ENCODE results near the gene RTN4R. TPM values are rescaled to one million over a fixed set of nuclear protein-coding genes. Genes with fewer than 3 reads are reported as not detected.
"Not testable (repeated sequence)": the region's sequence is repeated elsewhere in the genome, so short reads cannot be mapped to it uniquely, and the experiment has no call there.

The RTN4R gene
- total RNA-seq: 1.4 and 2.0 TPM in 2 replicates

DNA sequence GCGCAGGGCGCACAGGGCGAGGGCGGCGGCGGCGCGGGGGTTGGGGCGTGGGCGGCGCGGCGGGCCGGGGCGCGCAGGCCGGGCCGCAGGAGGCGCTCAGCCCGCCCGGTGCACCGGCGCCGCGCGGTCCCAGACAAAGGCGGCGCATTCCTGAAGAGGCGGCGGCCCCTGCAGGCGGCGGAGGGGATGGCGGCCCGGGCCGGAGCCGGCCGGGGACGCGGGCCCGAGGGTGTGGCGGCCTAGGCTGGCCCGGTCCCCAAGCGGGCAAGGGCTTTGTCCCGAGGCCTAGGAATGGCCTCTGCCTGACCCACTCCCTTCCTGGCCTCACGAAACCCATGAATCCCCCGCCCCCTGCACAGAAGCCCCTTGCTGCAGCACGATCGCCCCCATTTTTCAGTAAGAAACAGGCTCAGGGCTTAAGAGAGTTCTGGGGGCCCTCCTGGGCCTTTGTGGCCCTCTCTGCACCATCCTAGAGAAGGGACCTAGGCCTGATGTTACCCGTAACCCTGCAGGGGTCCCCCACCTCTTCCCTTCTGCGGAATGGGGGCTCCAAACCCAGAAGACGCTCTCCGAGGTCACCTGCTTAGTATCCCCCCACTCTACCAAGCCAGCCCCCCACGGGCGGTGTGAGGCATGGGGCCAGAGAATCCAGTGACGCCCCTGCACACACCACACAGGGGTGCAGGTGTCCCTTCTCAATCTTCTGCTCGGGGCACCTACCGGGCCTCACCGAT lies at the start of gene RTN4R:
RTN4R (minus strand) TSS at position 40 of the 734 bp plus-strand sequence. CDS start 226 bp downstream, outside the sequence.
- intact Hi-C loops (cut with micrococcal nuclease): loop anchor here (1.0 kb wide), 1 partner anchor 111 kb away; no protein-coding TSS in a partner anchor

DNA sequence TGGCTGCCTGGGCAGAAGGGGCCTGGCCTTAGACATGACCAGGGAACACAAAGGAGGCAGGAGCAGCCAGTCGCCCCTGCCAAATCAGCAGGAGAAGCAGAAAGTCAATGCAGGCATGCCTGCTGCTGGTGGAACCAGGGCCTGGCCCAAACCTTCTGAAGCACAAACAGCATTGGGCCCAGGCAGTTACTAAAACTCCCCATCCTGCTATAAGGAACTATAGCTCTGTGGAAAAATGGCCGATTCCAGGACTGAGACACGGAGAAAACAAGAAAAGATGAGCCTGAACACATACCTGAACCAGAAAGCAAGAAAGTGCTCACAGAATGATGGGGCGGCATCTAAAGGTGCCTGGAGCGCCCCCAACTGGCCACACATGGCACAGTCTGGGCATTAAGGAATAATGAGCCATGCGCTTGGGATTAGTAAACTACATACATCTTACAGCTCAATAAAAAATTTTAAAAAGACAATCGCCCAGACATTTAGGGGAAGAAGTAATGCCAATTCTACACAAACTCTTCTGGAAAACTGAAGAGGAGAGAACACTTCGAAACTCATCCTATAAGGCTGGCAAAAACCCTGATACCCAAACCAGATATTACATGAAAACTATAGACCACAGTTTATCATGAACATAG lies 49.4 kb upstream of the RTN4R start:
- intact Hi-C loops (cut with micrococcal nuclease): not testable (repeated sequence)

DNA sequence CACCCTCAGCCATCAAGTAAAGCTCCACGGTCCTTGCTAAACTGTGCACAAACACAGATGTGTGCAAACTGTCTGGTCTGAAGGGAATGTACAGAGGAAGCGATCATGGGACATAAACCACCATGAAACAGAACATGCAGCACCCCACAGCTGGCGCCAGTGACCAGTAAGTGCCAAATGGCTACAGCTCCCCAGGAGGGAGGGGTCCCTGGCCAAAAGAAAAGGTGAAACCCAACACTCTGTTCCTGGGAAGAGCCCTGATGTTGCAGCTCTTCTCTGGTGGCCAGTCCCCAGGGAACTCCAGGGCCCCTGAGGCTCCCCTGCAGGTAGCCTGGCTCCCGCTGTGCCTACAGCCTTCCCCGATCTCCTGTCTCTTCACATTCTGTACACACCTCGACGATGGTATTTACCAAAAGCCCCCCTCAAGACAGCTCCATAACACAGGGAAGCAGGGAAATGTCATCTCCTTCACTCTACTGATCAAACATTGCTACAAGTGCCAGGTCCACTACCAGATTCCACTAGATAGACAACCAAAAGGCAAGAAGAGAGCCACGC lies 48.8 kb upstream of the RTN4R start:
- intact Hi-C loops (cut with micrococcal nuclease): no loop called here

DNA sequence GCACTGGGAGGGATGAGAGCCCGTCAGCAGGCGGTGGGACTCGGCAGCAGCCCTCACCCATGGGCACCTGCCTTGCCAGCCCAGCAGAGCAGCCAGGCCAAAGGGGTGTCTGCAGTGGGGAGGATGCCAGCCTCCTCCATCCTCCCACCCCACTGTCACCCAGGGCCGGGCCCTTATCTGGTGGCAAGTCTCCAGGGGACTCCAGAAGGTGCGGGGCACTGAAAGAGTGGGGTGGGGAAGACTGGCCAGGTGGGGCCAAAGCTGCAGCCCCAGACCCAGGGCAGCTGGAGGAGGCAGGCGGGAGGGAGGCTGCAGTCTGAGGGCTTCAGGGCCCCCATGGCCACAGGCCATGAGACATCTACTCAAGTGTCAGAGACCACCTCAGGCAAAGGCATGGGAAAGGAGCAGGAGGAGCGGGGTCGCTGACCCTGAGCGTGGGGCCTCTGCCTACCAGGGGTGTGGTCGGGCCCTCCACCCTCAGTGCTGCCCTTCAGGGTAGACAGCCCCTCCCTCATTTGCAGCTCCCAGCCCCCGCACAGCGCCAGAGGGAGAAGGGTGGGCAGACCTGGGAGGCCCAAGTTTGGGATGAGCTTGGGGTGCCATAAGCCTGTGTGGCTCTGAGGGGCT lies 48.2 kb upstream of the RTN4R start:
- intact Hi-C loops (cut with micrococcal nuclease): no loop called here

DNA sequence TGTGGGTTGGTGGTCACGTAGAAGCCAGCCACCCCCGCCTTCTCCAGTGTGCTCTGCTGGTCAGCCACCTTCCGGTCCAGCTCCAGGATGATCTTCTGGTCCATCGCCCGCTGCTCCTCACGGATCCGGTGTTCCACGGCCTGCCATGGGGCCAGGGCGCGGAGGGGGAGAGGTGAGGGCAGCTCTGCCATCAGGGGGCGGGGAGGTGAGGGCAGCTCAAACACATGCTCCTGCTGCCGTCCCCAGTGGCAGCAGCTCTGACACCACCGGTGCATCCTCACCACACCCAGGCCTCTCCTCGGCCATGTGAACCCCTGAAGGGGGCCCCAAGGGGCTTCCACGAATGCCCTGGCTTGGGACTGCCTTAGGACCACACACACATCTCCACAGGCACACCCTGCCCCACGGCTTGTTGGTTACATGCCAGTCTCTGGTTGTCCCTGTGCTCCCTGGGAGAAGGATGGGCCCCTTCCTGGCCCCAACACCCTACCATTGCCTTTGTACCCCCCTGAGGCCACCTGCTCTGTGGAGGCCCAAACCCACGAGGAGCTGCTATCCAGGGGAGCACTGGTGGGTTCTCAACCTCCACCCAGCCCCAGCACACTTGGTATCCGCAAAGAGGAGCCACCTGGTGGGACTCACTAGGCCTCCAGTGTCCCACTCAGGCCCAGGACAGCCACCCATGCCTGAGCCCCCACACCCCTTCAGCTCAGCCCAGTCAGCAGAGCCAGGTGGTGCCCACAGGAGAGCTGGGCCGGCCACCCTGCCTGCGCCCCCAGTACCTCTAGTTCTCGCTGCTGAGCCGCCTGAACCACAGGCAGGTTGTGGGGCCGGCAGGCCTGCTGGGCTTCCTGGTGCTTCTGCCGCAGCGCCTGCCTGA lies 47.5 kb upstream of the RTN4R start:
- intact Hi-C loops (cut with micrococcal nuclease): no loop called here

DNA sequence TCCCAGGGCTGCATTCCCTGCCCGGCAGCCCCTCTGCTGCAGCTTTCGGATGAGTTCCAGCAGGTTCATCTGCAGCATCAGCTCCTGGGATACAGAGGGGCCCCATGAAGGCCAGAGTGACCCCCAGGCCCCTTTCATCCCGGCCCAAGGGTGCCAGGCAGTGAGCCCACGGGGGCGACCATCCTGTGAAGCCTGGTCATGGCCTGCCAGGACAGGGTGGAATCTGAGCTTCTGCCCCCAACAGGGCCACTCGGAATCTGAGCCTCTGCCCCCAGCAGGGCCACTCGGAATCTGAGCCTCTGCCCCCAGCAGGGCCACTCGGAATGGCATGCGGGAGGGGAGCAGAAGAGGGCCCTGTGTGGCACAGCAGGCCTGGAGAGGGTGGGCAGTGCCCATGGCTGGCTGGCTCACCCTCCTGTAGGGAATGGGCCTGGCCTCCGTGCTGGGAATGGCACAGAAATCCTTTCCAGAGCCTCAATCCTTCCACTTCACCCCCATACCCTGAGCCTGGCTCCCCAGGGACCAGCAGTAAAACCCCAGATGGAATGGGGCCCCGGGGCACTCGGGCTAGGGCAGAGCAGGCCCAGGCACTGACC lies 46.7 kb upstream of the RTN4R start:
- intact Hi-C loops (cut with micrococcal nuclease): not testable (repeated sequence)

DNA sequence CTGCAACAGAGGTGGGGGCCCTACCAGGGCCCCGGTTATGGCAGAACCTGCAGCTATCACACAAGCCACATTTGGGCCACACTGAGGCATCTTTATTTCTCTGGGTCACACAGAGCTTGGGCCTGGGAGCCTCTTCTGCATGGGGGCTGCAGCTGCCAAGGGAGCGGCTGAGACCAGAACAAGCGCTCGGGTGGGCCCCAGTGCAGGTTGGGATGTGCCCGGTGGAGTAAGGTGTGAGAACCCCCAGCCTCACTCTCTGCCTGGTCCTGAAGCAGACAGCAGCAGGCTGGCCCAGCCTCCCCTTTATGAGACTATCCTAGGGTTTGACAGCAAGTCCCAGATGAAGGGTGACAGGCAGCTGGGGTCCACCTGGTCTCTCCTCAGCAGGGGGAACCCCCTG lies 46.1 kb upstream of the RTN4R start:
- intact Hi-C loops (cut with micrococcal nuclease): not testable (repeated sequence)

DNA sequence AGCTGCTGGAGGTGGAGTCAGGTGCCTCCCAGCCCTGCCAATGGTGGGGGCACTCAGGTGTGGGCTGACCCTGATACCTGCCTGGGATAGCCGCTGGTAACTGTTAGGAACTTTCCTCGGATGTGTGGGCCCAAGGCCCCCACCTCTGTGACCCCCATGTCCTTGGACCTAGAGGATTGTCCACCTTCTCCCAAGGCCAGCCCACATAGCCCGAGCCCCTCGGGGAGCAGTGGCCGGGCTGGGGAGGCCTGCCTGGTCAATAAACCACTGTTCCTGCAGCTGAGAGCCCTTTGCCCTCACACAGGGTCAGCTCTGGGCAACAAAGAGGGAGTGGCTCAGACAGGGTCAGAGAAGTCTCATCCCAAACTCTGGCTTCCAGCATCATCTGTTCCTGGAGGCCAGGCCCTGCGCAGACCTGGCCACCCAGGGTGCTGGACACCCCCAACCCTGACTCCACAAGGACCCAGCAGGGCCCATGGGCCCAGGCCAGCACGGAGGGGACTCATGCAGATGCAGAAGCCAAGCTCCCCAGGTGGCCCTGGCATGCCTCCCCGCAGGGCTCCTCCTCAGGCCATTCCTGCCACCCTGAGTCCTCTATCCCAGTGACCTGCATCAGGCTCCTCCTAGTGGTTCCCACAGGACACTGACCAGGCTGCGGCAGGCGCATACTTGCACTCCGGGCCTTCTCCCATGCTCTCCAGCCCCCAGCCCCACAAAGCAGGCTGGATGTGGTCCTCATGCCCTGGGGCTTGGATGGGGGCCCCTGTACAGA lies 45.4 kb upstream of the RTN4R start:
- intact Hi-C loops (cut with micrococcal nuclease): not testable (repeated sequence)

DNA sequence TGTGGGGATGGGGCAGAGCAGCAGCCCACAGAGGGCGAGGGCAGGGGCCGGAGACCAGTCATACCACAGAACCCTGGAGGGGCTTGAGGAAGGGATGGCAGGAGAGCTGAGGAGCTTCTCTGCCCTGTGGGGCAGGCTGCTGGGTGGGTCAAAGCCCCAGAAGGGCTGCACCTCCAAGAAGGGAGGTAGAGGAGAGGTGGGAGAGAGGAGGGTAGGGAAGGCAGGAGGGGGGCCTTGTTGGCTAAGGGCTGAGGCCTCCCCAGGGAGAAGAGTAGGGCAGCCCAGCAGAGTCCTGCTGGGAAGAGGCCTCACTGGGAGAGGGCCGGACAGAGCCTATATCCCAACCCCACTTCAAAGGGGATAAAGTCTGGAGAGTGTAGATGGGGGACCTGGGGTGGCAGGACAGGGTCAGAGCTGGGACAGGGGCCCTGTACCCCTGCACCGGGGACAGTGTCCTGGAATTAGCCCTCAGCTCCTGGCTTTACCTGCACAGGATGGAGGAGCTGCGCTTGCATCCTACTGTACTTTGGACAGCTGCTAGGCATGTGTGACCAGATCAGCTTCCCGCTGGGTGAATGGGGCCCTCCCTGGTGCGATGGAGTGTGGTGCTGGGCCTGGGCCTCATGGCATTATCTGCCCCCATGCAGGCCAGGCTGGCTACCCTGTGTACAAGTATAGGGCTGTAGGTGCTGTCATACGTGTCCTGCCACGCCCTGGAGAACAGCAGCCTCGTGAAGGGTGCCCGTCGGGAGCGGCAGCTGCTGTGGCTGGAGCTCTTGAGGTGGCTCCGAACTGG lies 44.5 kb upstream of the RTN4R start:
- intact Hi-C loops (cut with micrococcal nuclease): no loop called here

DNA sequence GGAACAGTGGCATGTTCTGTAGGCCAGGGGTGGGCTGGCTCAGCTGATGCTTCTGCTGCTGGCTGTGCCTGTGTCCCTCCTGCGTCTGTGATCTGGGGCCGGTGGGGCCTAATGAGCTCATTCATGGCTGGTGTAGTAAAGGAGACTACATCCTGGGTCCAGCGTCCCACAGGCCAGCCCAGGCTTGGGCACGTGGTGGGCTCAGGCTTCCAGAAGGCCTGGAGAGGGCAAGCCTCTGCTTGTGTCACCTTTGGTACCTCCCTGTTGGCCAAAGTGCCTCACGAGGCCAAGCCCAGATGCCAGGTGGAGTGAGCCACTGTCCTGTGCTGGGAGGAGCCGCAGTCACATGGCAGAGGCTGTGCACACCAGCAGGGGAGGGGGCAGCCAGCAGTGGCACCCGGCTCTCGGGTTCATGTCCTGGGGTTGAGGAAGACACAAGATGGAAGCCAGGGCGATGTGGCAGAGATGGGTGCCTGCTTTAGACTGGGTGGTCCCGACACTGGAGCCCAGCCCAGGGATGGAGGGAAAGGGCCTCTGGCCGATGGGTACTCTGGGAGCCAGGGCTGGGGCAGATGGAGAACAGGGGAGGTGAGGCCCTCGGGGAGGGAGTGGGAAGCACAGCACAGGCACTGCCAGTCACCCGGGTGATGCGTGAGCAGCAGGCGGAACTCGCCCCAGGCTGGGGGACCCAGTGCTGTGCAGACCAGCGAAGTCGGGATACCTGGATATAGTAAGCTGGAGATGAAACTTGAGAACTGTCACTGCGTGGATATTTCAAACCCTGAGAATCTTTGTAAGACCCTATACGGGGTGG lies 43.3 kb upstream of the RTN4R start:
- intact Hi-C loops (cut with micrococcal nuclease): not testable (repeated sequence)

DNA sequence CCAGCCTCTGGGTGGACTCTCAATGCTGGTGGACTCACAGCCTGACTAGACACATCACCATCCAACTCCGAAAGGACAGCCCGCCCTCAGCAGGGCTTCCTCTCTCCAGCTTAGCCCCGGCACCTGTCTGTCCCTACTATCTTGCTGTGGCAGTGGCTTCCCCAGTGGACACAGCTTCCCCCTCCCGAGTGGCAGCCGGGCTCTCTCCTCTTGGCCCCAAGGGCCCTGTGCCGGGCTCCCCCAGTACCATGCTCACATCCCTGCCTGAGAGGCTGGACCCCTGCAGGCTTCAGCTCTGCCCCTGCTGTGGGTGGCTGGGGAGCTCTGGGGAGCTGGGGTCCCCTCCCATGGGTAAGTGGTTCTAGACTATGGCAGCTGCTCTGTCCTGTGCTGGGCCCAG lies 42.7 kb upstream of the RTN4R start:
- intact Hi-C loops (cut with micrococcal nuclease): not testable (repeated sequence)

DNA sequence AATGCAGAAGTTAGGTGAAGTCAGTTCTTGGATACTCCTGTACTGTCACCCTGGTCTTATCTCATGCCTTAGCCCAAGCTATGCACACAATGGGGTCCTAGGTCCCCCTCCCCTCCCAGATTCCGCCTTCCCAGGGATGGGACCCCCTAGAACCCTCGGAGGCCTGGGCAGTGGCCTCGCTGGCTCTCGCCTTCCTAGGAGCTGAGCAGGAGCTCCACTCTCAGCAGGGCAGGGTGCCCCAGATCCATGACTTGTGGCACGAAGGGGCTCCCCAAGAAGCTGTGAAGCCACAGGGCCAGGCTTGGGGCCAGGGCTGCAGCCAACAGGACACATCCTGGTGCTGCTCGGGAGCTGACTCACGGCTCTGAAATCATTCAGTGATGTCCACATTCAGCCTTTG lies 42.1 kb upstream of the RTN4R start:
- intact Hi-C loops (cut with micrococcal nuclease): not testable (repeated sequence)

DNA sequence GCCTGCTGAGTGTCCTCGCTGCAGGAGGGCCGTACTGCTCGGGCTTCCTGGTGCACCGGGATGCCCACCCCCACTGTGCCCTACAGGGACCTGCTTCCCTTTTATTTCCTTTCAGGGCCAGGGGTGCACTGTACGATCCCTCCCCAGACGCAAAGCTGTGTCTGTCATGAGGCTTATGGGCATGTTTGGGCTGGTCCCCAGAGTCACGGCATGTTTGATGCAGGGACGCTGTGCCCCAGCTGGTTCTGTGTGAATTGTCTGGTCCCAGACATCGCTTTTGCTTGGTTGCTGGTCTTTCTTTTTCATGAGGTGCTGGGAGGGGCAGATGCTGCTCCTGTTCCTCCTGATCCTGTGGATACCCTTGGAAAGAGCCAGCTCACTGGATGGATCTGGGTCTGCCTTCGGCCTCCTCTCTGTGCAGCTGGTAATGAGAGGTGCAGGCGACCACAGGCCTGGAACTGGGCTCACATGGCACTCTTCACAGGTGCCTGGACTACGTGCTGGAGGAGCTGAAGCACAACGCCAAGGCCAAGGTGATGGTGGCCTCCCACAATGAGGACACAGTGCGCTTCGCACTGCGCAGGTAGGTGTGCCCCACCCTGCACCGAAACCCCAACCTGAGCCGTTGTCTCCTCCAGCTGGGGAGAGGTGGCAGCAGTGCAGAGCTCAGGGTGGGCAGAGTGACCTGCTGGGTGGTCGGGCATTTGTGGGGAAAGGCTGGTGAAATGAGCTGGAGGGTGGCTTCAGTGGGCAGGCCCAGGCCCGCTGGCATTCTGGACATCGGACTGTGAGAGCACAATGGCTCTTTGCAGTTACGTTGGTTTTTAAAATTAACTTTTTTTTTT lies 40.9 kb upstream of the RTN4R start:
- intact Hi-C loops (cut with micrococcal nuclease): not testable (repeated sequence)

DNA sequence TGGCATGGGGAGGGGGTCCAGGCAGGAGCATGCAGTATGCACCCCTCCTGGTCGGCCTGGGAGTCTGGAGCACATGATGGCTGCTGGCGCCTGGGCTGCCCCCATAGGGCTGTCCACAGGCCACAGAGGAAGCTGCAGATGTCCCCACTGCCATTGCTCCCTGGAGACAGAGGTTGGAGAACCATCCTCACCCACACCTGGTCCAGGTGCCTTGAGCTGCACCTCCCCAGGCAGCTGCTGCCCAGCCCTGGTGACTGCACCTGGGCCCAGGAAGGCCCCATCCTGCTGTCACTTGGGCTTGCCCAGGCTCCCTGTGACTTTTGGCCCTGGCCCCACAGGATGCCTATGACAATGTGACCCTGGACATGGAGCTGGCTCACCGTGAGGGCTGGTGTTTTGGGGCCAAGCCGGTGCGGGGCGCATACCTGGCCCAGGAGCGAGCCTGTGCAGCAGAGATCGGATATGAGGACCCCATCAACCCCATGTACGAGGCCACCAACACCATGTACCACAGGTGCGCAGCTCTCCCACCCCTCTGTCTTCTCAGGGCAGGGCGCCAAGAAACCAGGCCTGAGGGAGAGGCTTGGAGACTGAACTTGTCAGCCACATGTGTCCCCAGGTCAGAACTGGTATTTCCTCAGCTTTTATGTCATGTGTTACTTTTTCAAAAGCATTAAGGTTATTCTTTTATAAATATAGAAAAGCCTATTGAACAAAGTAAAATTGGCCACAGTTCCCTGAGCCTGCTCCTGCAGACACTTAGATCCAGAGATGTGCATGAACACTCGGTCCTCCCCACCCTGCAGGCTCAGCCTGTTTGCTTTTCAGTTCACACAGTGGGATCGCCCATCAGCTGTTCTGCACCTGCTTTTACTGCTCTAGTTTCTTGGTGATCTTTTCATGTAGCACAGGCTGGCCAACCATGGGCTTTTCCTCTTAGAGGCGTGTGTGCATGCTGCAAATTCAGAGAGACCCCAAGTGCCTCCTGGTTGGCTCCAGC lies 39.6 kb upstream of the RTN4R start:
- intact Hi-C loops (cut with micrococcal nuclease): not testable (repeated sequence)

DNA sequence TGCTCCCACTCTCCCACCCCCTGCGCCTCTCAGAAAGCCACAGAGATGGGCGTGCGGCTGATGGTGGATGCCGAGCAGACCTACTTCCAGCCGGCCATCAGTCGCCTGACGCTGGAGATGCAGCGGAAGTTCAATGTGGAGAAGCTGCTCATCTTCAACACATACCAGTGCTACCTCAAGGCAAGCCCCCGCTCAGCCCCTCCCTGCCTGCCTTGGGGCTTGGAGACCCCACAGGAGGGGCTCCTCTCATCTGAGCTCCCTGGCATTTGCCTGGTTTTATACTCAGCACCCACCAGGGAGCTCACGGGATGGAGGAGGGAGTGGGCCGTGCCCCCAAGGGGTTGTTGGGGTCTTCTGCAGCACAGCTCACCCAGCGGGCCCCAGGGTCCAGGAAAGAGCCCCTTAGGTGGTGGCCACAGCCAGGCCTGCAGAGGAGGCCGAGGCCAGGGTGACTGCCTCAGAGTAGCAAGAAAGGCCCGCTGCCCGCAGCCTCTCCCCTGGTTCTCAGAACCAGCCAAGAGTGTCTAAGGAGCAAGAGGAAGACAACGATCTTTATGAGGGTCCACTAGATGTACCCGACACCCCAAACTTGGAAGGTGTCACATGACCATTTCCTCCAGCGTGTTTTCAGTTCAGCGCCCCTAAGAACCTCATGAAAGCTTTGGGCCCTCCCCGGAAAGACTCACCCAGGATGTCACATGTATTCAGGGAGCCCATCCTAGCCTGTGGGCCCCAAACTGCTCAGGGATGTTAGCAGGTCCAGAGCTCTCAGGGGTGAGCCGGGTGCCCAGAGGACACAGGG lies 38.7 kb upstream of the RTN4R start:
- intact Hi-C loops (cut with micrococcal nuclease): not testable (repeated sequence)

Data from T-helper 1 cell treated with Interleukin-12 subunit alpha and Interleukin-12 subunit beta and Interleukin-4 antibody, amounts not matched to agents 30 ng/mL and 1 ng/mL, for 36 hours (primary cell).